OCI-LY1 (cell line): Measurements from ENCODE around the gene SLC31A1.
A peak's percentile ranks its signal among the peaks of the same experiment; 100 is the strongest.

Source experiments
- H2AFZ ChIP-seq: fragments of 200-600 bp; sonication (generic), shearing (Covaris generic); 2 replicates; pipeline ENCODE4 v1.6.0; 2014; ENCODE audit warnings: antibody characterized with exemption, mild to moderate bottlenecking, low read length
- H3F3A ChIP-seq: fragments of 200-600 bp; sonication (generic), shearing (Covaris generic); 2 replicates; pipeline ENCODE4 v1.6.0; 2014; ENCODE audit warnings: mild to moderate bottlenecking, antibody characterized with exemption, low read length, moderate library complexity; ENCODE audit not compliant: insufficient read depth
- H3K27ac ChIP-seq: fragments of 200-600 bp; sonication (generic); 2 replicates; pipeline ENCODE4 v1.5.1; 2014; ENCODE audit warnings: low read length, mixed run types, mild to moderate bottlenecking, low read depth; ENCODE audit not compliant: poor library complexity, severe bottlenecking
- H3K27me3 ChIP-seq: fragments of 200-600 bp; sonication (generic); 2 replicates; pipeline ENCODE4 v1.6.0; 2014; ENCODE audit warnings: antibody characterized with exemption, mild to moderate bottlenecking, low read length, moderate library complexity; ENCODE audit not compliant: insufficient read depth
- H3K36me3 ChIP-seq: fragments of 200-600 bp; sonication (generic); 2 replicates; pipeline ENCODE4 v1.6.1; 2014; ENCODE audit warnings: mild to moderate bottlenecking, antibody characterized with exemption, low read length, moderate library complexity, mixed read lengths; ENCODE audit not compliant: insufficient read depth
- H3K4me1 ChIP-seq: fragments of 200-600 bp; sonication (generic); 2 replicates; pipeline ENCODE4 v1.5.1; 2014; ENCODE audit warnings: mild to moderate bottlenecking, low read length, moderate library complexity; ENCODE audit not compliant: insufficient read depth, severe bottlenecking
- H3K4me2 ChIP-seq: fragments of 200-600 bp; sonication (generic), shearing (Covaris generic); 2 replicates; pipeline ENCODE4 v1.6.1; 2014; ENCODE audit warnings: low read length
- H3K4me3 ChIP-seq: fragments of 200-600 bp; sonication (generic); 2 replicates; pipeline ENCODE4 v1.5.1; 2014; ENCODE audit warnings: low read length, low read depth, mild to moderate bottlenecking, mixed read lengths; ENCODE audit not compliant: poor library complexity, severe bottlenecking
- H3K79me2 ChIP-seq: fragments of 200-600 bp; shearing (Covaris generic); 2 replicates; pipeline ENCODE4 v1.6.1; 2016; ENCODE audit warnings: mixed run types, low read length, mixed read lengths; ENCODE audit not compliant: insufficient read depth
- H3K9ac ChIP-seq: fragments of 200-600 bp; sonication (generic), shearing (Covaris generic); 2 replicates; pipeline ENCODE4 v1.6.1; 2014; ENCODE audit warnings: mild to moderate bottlenecking, low read length, mixed read lengths
- H3K9me2 ChIP-seq: fragments of 200-600 bp; sonication (generic), shearing (Covaris generic); 2 replicates; pipeline ENCODE4 v1.6.1; 2014; ENCODE audit warnings: low read depth, mild to moderate bottlenecking, low read length, mixed read lengths
- H3K9me3 ChIP-seq: fragments of 200-600 bp; shearing (Covaris generic); 2 replicates; pipeline ENCODE4 v1.6.1; 2014; ENCODE audit warnings: low read length, mixed read lengths
- H4K20me1 ChIP-seq: fragments of 200-600 bp; sonication (generic), shearing (Covaris generic); 2 replicates; pipeline ENCODE4 v1.6.0; 2016; ENCODE audit warnings: mild to moderate bottlenecking, low read length; ENCODE audit not compliant: insufficient read depth
- CTCF ChIP-seq: fragments of 200-600 bp; sonication (generic), shearing (Covaris generic); IDR thresholded peaks from 2 replicates; pipeline ENCODE4 v1.5.1; 2017; ENCODE audit warnings: mild to moderate bottlenecking, antibody characterized with exemption, low read length, moderate library complexity, mixed read lengths
- EZH2 ChIP-seq: fragments of 200-600 bp; sonication (generic), shearing (Covaris generic); IDR thresholded peaks from 2 replicates; pipeline ENCODE4 v1.8.0; 2017; ENCODE audit warnings: borderline replicate concordance, mixed run types, mild to moderate bottlenecking, antibody characterized with exemption, low read length, moderate library complexity, mixed read lengths

Gene SLC31A1

GRCh38 chr9:113306566-113306965 lies 85.2 kb downstream of the SLC31A1 start:
- H3K36me3 ChIP-seq: no peaks in the 10 kb centered on the region
- no peak overlapping the region for H3K27ac ChIP-seq
- no peaks in the 10 kb centered on the region for H4K20me1 ChIP-seq
- TF ChIP-seq CTCF (no peak), EZH2 (no peak)
- no peaks in the 10 kb centered on the region for H3F3A ChIP-seq
- peaks cover 7% of the 10 kb centered on the region for H3K4me1 ChIP-seq
- no peaks in the 10 kb centered on the region for H3K79me2 ChIP-seq
- H3K4me2 ChIP-seq: no peak overlapping the region
- H3K9me2 ChIP-seq: no peaks in the 10 kb centered on the region
- no peak overlapping the region for H2AFZ ChIP-seq
- H3K9ac ChIP-seq: no peak overlapping the region
- no peak overlapping the region for H3K4me3 ChIP-seq
- no peaks in the 10 kb centered on the region for H3K9me3 ChIP-seq
- H3K27me3 ChIP-seq: no peaks in the 10 kb centered on the region

DNA sequence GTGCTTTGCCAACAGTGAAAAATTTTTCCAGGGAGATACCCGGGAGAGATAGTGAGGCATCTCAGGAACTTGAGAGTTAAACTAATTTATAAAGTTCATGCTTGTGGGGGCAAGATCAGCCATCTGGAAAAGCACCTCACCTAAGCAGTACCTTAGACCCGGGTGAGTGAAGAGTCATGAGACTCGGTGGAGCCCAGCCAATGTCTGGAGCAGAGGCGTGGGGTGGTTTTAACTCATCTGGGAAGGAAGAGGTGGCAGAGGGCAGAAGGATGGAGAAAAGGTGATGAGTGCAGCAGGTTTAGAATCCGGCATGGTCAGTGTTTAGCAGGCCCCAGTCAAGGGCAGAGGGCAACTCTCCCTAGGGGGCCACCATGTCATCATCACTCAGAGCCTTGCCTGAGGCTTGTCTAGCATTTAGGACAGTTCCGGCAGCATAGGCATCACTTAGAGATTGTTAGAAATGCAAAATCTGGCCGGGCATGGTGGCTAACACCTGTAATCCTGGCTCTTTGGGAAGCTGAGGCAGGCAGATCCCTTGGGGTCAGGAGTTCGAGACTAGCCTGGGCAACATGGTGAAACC lies 86.1 kb downstream of the SLC31A1 start:
- peaks cover 7% of the 10 kb centered on the region for H3K4me1 ChIP-seq
- no peaks in the 10 kb centered on the region for H3F3A ChIP-seq
- H3K4me3 ChIP-seq: no peak overlapping the region
- no peak overlapping the region for H2AFZ ChIP-seq
- H3K9ac ChIP-seq: no peak overlapping the region
- H3K9me3 ChIP-seq: no peaks in the 10 kb centered on the region
- no peaks in the 10 kb centered on the region for H3K79me2 ChIP-seq
- no peak overlapping the region for H3K27ac ChIP-seq
- H3K9me2 ChIP-seq: no peaks in the 10 kb centered on the region
- H4K20me1 ChIP-seq: no peaks in the 10 kb centered on the region
- no peak for TF ChIP-seq CTCF
- TF ChIP-seq EZH2: no peak
- H3K4me2 ChIP-seq: no peak overlapping the region
- no peaks in the 10 kb centered on the region for H3K27me3 ChIP-seq
- no peaks in the 10 kb centered on the region for H3K36me3 ChIP-seq

- Histone ChIP-seq H3K9me3 (no peaks in the 10 kb centered on the region), H3K79me2 (no peaks in the 10 kb centered on the region)
- TF ChIP-seq CTCF: peak; percentile 79
- TF ChIP-seq EZH2: no peak
Measured at GRCh38 chr9:113309204-113309813, 88.0 kb downstream of the SLC31A1 start.

More at GRCh38 chr9:113309204-113309813, 88.0 kb downstream of the SLC31A1 start:
- Histone ChIP-seq H3K27ac (no peak overlapping the region), H3K27me3 (no peaks in the 10 kb centered on the region), H4K20me1 (no peaks in the 10 kb centered on the region), H3K4me3 (no peak overlapping the region), H3K4me2 (no peak overlapping the region), H3K9ac (no peak overlapping the region), H2AFZ (no peak overlapping the region), H3K4me1 (no peaks in the 10 kb centered on the region), H3K9me2 (no peaks in the 10 kb centered on the region), H3F3A (no peaks in the 10 kb centered on the region; the same call in 1 of the 2 replicates), H3K36me3 (no peaks in the 10 kb centered on the region)
